PC-9 (cell line): ENCODE results near the gene PAK3. TPM values are rescaled to one million over a fixed set of nuclear protein-coding genes. Genes with fewer than 3 reads are reported as not detected.

ENCODE experiments used
- BruUV-seq: library from RNA; stranded (reverse); fragments of 400-500 nt; replicated peaks from 2 replicates; lab custom pipeline; 2021; lab: Mats Ljungman, UMichigan
- CTCF ChIA-PET: fragments of 300-600 bp; sonication (Branson Sonifier 250); formaldehyde crosslinking; loops from one replicate; lab custom pipeline; 2022; ENCODE audit warnings: antibody characterized with exemption; lab: Charles Lee
- POLR2A ChIA-PET: fragments of 300-600 bp; sonication (Branson Sonifier 250); formaldehyde crosslinking; loops from one replicate; lab custom pipeline; 2022; ENCODE audit warnings: antibody characterized with exemption; ENCODE audit not compliant: unreplicated experiment; lab: Charles Lee
- DNase-seq, 2 experiments: peaks; one replicate each; pipeline versions ENCODE4 v3.0.0 to v3.0.0-alpha.2; 2015 to 2022; ENCODE audit warnings: mixed read lengths in 1 of 2
- H2AFZ ChIP-seq: fragments of 200-600 bp; sonication (generic); 2 replicates; pipeline ENCODE4 v1.8.1; 2017; ENCODE audit warnings: antibody characterized with exemption
- H3F3A ChIP-seq: fragments of 200-600 bp; sonication (generic); 2 replicates; pipeline ENCODE4 v1.8.1; 2017; ENCODE audit warnings: antibody characterized with exemption, mild to moderate bottlenecking, low read depth; ENCODE audit not compliant: insufficient read depth
- H3K27ac ChIP-seq: fragments of 200-600 bp; sonication (generic); 2 replicates; pipeline ENCODE4 v1.6.1; 2016; ENCODE audit warnings: mixed run types
- H3K27me3 ChIP-seq: fragments of 200-600 bp; sonication (generic); 2 replicates; pipeline ENCODE4 v1.6.1; 2016; ENCODE audit warnings: low read depth, mixed run types; ENCODE audit not compliant: insufficient read depth
- H3K36me3 ChIP-seq: fragments of 200-600 bp; sonication (generic); 2 replicates; pipeline ENCODE4 v1.6.1; 2016; ENCODE audit warnings: low read depth, mixed run types
- H3K4me1 ChIP-seq: fragments of 200-600 bp; sonication (generic); replicated peaks from 2 replicates; pipeline ENCODE4 v1.6.1; 2016; ENCODE audit warnings: mixed run types; ENCODE audit not compliant: insufficient read depth
- H3K4me2 ChIP-seq: fragments of 200-600 bp; sonication (generic); 2 replicates; pipeline ENCODE4 v1.6.1; 2017; ENCODE audit warnings: mixed run types
- H3K4me3 ChIP-seq: fragments of 200-600 bp; sonication (generic); 2 replicates; pipeline ENCODE4 v1.6.1; 2016; ENCODE audit warnings: mixed run types
- H3K79me2 ChIP-seq: fragments of 200-600 bp; sonication (generic); 2 replicates; pipeline ENCODE4 v1.6.1; 2017; ENCODE audit warnings: low read depth, mixed run types
- H3K9me2 ChIP-seq: fragments of 200-600 bp; sonication (generic); 2 replicates; pipeline ENCODE4 v1.8.1; 2017; ENCODE audit warnings: mild to moderate bottlenecking; ENCODE audit not compliant: insufficient read depth
- H3K9me3 ChIP-seq: fragments of 200-600 bp; sonication (generic); 2 replicates; pipeline ENCODE4 v1.8.1; 2016; ENCODE audit warnings: low read depth; ENCODE audit not compliant: insufficient read depth
- H4K20me1 ChIP-seq: fragments of 200-600 bp; sonication (generic); 2 replicates; pipeline ENCODE4 v1.8.1; 2017; ENCODE audit not compliant: insufficient read depth
- CTCF ChIP-seq: fragments of 200-600 bp; sonication (generic); conservative IDR thresholded peaks from 2 replicates; pipeline ENCODE4 v1.6.1; 2017; ENCODE audit warnings: mixed run types, antibody characterized with exemption, mild to moderate bottlenecking, moderate library complexity
- EZH2 ChIP-seq: fragments of 200-600 bp; sonication (generic); IDR thresholded peaks from 2 replicates; pipeline ENCODE4 v1.8.0; 2017; ENCODE audit warnings: antibody characterized with exemption, low read depth
- intact Hi-C: fragments of 100-400 bp; cut with micrococcal nuclease; formaldehyde crosslinking; loops from one replicate; pipeline ENCODE4 v1.10.0; 2022; ENCODE audit not compliant: unreplicated experiment
- total RNA-seq: library from RNA; stranded (reverse); gene quantifications from 2 replicates; pipeline ENCODE4 v1.2.3, GENCODE V29; 2021

Gene PAK3
- total RNA-seq, 1 experiment from 2014 or later: not detected

DNA sequence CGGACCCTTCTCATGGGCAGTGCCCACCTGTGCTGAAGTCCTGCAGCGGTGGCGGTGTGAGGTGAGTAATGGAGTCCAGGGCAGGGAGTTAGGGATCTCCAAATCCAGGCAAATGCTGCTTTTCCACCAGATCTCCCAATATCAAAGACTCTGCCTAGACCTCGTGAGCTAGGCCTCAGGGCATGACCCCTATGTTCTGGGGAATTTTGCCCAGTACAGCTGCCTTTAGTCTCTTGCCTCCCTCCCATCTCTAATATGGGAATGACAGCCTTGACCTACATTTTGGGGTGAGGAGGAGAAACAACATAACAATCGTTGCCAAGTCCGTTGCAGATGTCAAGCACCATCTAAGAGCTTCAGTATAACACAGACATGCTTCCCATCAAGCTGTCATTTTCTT, 7.3 kb downstream of the PAK3 start:
- POLR2A ChIA-PET: no interaction called here

DNA sequence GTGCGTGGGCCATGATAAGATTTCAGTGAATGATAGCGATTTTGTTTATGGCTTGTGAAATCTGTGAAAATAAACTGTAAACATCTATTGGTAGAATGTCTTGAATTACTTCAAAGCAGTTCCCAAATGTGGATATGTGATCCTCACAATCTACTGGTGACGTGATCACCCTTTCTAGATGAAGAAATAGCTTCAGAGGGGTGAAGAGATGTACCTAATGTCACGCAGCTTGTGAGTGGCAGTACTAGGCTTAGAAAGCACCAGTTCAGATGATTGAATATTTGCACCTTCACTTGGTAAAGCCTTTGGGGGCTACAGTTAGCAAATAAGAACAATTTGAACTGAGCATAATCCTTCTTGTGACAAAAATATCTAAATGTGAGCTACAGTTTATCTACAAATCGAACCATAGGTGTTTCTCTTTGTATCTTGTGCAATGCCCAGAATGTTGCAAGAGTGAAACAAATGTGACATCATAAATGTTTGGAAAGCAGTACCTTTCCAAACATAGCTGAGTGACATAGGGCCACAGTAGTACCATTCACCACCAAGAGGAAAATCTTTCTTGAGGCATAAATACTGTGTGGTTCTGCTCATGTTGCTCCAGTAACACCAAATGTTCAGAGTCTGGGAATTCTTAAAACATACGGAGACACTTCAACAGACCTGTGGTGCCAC, 14.2 kb downstream of the PAK3 start:
- POLR2A ChIA-PET: no interaction called here
- TF ChIP-seq CTCF (no peak), EZH2 (no peak)
- no peak overlapping the region for H3K4me3 ChIP-seq
- no peaks in the 10 kb centered on the region for H4K20me1 ChIP-seq
- BruUV-seq: no TSS peak
- no peak overlapping the region for H3K27ac ChIP-seq
- no peak for DNase-seq
- no peaks in the 10 kb centered on the region for H3K27me3 ChIP-seq
- no peaks in the 10 kb centered on the region for H3K79me2 ChIP-seq
- H3K36me3 ChIP-seq: no peaks in the 10 kb centered on the region
- H3K4me2 ChIP-seq: no peak overlapping the region
- intact Hi-C loops: no loop called here
- no peaks in the 10 kb centered on the region for H3F3A ChIP-seq
- H3K9me3 ChIP-seq: no peaks in the 10 kb centered on the region
- no peak overlapping the region for H2AFZ ChIP-seq
- CTCF ChIA-PET: no interaction called here
- 0 out of 2 replicates have a peak, but pooled peaks cover 3% of the 10 kb centered on the region for H3K9me2 ChIP-seq
- H3K4me1 ChIP-seq: no peaks in the 10 kb centered on the region

More for the DNA sequence above, 7.3 kb downstream of the PAK3 start:
- H3K4me2 ChIP-seq: no peak overlapping the region
- TF ChIP-seq CTCF (no peak), EZH2 (no peak)
- intact Hi-C loops: loop anchor here (5.0 kb wide), 1 partner anchor 651 kb away; no protein-coding TSS in a partner anchor
- H3K36me3 ChIP-seq: no peaks in the 10 kb centered on the region
- no peak for DNase-seq
- no TSS peak for BruUV-seq
- no peaks in the 10 kb centered on the region for H3K4me1 ChIP-seq
- no peak overlapping the region for H2AFZ ChIP-seq
- CTCF ChIA-PET: no interaction called here
- H3F3A ChIP-seq: no peaks in the 10 kb centered on the region
- H3K79me2 ChIP-seq: no peaks in the 10 kb centered on the region
- H3K9me2 ChIP-seq: no peaks in the 10 kb centered on the region
- H3K27ac ChIP-seq: no peak overlapping the region
- H3K4me3 ChIP-seq: no peak overlapping the region
- H3K9me3 ChIP-seq: no peaks in the 10 kb centered on the region
- no peaks in the 10 kb centered on the region for H3K27me3 ChIP-seq
- no peaks in the 10 kb centered on the region for H4K20me1 ChIP-seq

DNA sequence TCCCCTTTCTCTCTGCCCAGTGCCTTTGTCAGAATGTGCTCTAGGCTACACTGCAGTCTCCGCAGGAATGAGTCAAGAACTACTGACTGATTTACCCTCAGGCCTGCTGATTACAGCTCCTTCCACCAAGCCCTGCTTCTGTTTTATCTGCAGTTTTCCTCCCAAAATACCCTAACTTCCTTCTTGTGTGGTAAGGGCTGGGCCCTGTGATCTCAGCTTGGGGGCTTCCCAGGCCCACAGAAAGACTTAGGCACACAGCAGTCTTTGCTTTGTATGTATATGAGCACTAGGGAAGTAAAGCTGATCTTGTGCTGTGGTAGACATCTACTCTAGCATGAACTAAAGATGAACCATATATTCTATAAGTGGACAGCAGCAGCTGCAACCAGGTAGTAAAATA, 18.8 kb downstream of the PAK3 start:
- H3K79me2 ChIP-seq: no peaks in the 10 kb centered on the region
- no peak overlapping the region for H3K4me3 ChIP-seq
- H3K9me2 ChIP-seq: 0 out of 2 replicates have a peak, but pooled peaks cover 3% of the 10 kb centered on the region
- TF ChIP-seq EZH2 (no peak), CTCF (no peak)
- no peak for DNase-seq
- no peak overlapping the region for H2AFZ ChIP-seq
- no peak overlapping the region for H3K27ac ChIP-seq
- no peak overlapping the region for H3K4me2 ChIP-seq
- no peaks in the 10 kb centered on the region for H3F3A ChIP-seq
- ChIA-PET CTCF (no interaction called here), POLR2A (no interaction called here)
- H3K36me3 ChIP-seq: no peaks in the 10 kb centered on the region
- H3K4me1 ChIP-seq: no peaks in the 10 kb centered on the region
- no TSS peak for BruUV-seq
- H4K20me1 ChIP-seq: no peaks in the 10 kb centered on the region
- intact Hi-C loops: no loop called here
- no peaks in the 10 kb centered on the region for H3K27me3 ChIP-seq
- H3K9me3 ChIP-seq: no peaks in the 10 kb centered on the region; the same call in 1 of the 2 replicates
